K562 (cell line): ENCODE measurements around the gene KMT2D. TPM values are rescaled to one million over a fixed set of nuclear protein-coding genes. Genes with fewer than 3 reads are reported as not detected.
A peak's percentile ranks its signal among the peaks of the same experiment; 100 is the strongest.

Experiments used
- DACH1 ChIP-seq: fragments of 450-650 bp; IDR thresholded peaks from 2 replicates; pipeline ENCODE4 v1.6.1; 2018; ENCODE audit not compliant: partially characterized antibody
- ELF1 ChIP-seq: fragments of 200-800 bp; sonication (Bioruptor generic); IDR thresholded peaks from 2 replicates; pipeline ENCODE4 v1.6.1; 2016; ENCODE audit warnings: missing genetic modification characterization, missing compliant biosample characterization
- MCM2 ChIP-seq: fragments of 450-650 bp; IDR thresholded peaks from 2 replicates; pipeline ENCODE4 v1.6.1; 2017; ENCODE audit warnings: low read depth, mild to moderate bottlenecking
- MCM5 ChIP-seq: fragments of 450-650 bp; IDR thresholded peaks from 2 replicates; pipeline ENCODE4 v1.6.1; 2016; ENCODE audit warnings: low read depth
- MYC ChIP-seq, 2 experiments: fragments of 250-450 bp in 1 of 2; sonication (Bioruptor Pico) in 1 of 2; IDR thresholded peaks; 2 replicates each; pipeline versions ENCODE4 v1.5.1 to v1.6.1; 2012 to 2021; ENCODE audit warnings: low read depth in 2 of 2, borderline replicate concordance in 1 of 2, improper control_type of control experiment in 1 of 2, low read length in 1 of 2, mild to moderate bottlenecking in 1 of 2, moderate library complexity in 1 of 2
- NBN ChIP-seq: fragments of 450-650 bp; IDR thresholded peaks from 2 replicates; pipeline ENCODE4 v1.6.1; 2016; ENCODE audit warnings: low read depth, mild to moderate bottlenecking
- NELFE ChIP-seq: IDR thresholded peaks from 2 replicates; pipeline ENCODE4 v1.6.1; 2011; ENCODE audit warnings: mild to moderate bottlenecking; ENCODE audit not compliant: insufficient read depth, insufficient read length
- NEUROD1 ChIP-seq: fragments of 150-350 bp; IDR thresholded peaks from 2 replicates; pipeline ENCODE4 v1.6.1; 2014; ENCODE audit warnings: borderline replicate concordance, low read length, low read depth; ENCODE audit not compliant: partially characterized antibody
- SIN3A ChIP-seq, 2 experiments: fragments of 150-350 bp in 1 of 2; IDR thresholded peaks; 2 replicates each; pipeline ENCODE4 v1.6.1; 2011 to 2016; ENCODE audit warnings: borderline replicate concordance in 2 of 2, low read depth in 2 of 2, low read length in 2 of 2, mild to moderate bottlenecking in 2 of 2, moderate library complexity in 2 of 2; ENCODE audit not compliant: control insufficient read depth in 1 of 2
- SMAD4 ChIP-seq: fragments of 250-450 bp; sonication (Bioruptor Pico); conservative IDR thresholded peaks from 2 replicates; pipeline ENCODE4 v1.8.0; 2021; ENCODE audit warnings: inconsistent platforms, mild to moderate bottlenecking, moderate library complexity
- SREBF1 ChIP-seq: fragments of 150-350 bp; IDR thresholded peaks from 2 replicates; pipeline ENCODE4 v1.6.1; 2014; ENCODE audit warnings: antibody characterized with exemption, low read depth, low read length, borderline replicate concordance
- TBL1XR1 ChIP-seq, 2 experiments: IDR thresholded peaks; 2 replicates each; pipeline ENCODE4 v1.6.1; 2012; ENCODE audit warnings: improper control_type of control experiment in 2 of 2, low read length in 2 of 2, mild to moderate bottlenecking in 1 of 2
- XRCC4 ChIP-seq: IDR thresholded peaks from one replicate; pipeline ENCODE4 v1.6.1; 2011; ENCODE audit not compliant: insufficient read depth, insufficient read length; ENCODE audit errors: extremely low read depth
- ZNF134 ChIP-seq: fragments of 250-450 bp; sonication (Bioruptor Pico); conservative IDR thresholded peaks from 2 replicates; pipeline ENCODE4 v1.4.0; 2020
- ZNF23 ChIP-seq: fragments of 250-450 bp; sonication (Bioruptor Pico); IDR thresholded peaks from 2 replicates; pipeline ENCODE4 v1.4.0; 2020; ENCODE audit warnings: mild to moderate bottlenecking
- ZNF444 ChIP-seq: fragments of 250-450 bp; sonication (Bioruptor Pico); IDR thresholded peaks from 2 replicates; pipeline ENCODE4 v1.4.0; 2020; ENCODE audit warnings: mild to moderate bottlenecking, moderate library complexity
- polyA plus RNA-seq, 8 experiments: library from polyadenylated mRNA; depleted of rRNA in 4 of 8; stranded (reverse) in 5 of 8; unstranded in 3 of 8; fragments of >200 nt; fragmentation: Nextera tagmentation in 2 of 8; fragmentation: Illumina TruSeq in 1 of 8; extraction: Ambion mirVana in 2 of 8; extraction: Trizol in 1 of 8; gene quantifications; 2 replicates each; pipeline versions ENCODE4 v1.2.1 to v1.2.3, GENCODE V29; 2011 to 2014; ENCODE audit warnings: inconsistent platforms in 1 of 8, missing spikeins in 1 of 8
- total RNA-seq, 7 experiments: library from RNA; depleted of rRNA in 6 of 7; stranded (reverse); fragments of >200 nt in 6 of 7; fragmentation: Illumina TruSeq in 2 of 7; extraction: Trizol in 2 of 7; gene quantifications; 2 replicates each; pipeline versions ENCODE4 v1.2.1 to v1.2.3, GENCODE V29; 2011 to 2021; ENCODE audit warnings: low replicate concordance in 1 of 7
- TF ChIP-seq, protein P1 (sequence below): fragments of 150-350 bp; conservative IDR thresholded peaks from 2 replicates; pipeline ENCODE4 v1.6.1; 2014; ENCODE audit warnings: low read length
- TF ChIP-seq, protein P2 (sequence below): sonication (generic); formaldehyde crosslinking; IDR thresholded peaks from 2 replicates; pipeline ENCODE4 v1.8.0; 2022; ENCODE audit warnings: mild to moderate bottlenecking, missing genetic modification reagents
- TF ChIP-seq, protein P3 (sequence below): fragments of 450-650 bp; IDR thresholded peaks from 2 replicates; pipeline ENCODE4 v1.6.1; 2016; ENCODE audit warnings: borderline replicate concordance
- TF ChIP-seq, protein P4 (sequence below): fragments of 250-450 bp; sonication (Bioruptor Pico); IDR thresholded peaks from 2 replicates; pipeline ENCODE4 v1.8.0; 2021; ENCODE audit warnings: moderate library complexity, mild to moderate bottlenecking, inconsistent platforms

The KMT2D gene
- total and polyA plus RNA-seq, 9 of the 15 experiments (the other 6 are each of a cell fraction or from before 2014, with no cell fraction given) = 0.22 to 93.7 (median 13.7) TPM

DNA sequence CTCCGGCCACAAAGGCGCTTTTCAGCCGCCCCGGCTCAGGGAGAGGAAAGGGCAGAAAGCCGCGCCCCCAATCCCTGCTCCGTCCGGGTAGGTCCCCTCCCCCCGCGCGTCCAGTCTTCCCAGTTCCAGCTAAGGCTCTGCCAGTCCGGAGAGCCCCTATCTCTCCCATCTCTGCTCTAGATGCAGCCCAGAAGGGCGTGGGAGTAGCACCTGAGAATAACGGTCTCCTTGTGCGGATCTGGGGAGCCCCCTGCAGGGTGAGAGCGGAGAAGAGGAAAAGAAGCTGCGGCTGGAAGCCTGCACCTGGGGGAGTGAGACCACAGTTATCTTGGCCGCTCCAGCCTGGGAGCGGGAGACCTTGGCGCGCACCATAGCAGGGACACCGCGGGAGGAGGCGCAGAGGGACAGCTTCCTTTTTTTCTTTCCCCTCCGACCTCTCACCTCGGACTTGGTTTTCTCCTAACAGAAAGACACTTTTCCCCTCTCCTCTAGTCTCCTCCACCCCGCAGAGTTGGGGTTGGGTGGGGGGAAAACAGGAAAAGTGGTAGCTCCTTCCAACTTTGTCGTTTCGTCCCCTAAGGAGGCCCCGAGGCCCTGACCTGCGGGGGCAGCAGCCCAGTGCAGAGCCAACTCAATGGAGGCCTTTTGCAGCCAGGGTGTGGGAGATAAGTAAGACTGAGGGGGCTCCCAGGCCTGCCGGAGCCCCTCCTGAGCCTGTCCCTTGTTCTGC, 31.7 kb upstream of the KMT2D start (continued):
- TF ChIP-seq, protein P1, sequence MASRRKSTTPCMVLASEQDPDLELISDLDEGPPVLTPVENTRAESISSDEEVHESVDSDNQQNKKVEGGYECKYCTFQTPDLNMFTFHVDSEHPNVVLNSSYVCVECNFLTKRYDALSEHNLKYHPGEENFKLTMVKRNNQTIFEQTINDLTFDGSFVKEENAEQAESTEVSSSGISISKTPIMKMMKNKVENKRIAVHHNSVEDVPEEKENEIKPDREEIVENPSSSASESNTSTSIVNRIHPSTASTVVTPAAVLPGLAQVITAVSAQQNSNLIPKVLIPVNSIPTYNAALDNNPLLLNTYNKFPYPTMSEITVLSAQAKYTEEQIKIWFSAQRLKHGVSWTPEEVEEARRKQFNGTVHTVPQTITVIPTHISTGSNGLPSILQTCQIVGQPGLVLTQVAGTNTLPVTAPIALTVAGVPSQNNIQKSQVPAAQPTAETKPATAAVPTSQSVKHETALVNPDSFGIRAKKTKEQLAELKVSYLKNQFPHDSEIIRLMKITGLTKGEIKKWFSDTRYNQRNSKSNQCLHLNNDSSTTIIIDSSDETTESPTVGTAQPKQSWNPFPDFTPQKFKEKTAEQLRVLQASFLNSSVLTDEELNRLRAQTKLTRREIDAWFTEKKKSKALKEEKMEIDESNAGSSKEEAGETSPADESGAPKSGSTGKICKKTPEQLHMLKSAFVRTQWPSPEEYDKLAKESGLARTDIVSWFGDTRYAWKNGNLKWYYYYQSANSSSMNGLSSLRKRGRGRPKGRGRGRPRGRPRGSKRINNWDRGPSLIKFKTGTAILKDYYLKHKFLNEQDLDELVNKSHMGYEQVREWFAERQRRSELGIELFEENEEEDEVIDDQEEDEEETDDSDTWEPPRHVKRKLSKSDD = peak; percentile 84; the same call in 1 of the 2 replicates
- TF ChIP-seq MCM5 (no peak), MCM2 (no peak), SIN3A (IDR thresholded peaks at IDR 0.05; ENCODE audit: borderline replicate concordance in 2 of 2, control insufficient read depth in 1 of 2, low read depth in 2 of 2, low read length in 2 of 2) (no peak), ELF1 (tag) (no peak), MYC (IDR thresholded peaks at IDR 0.05; ENCODE audit: low read depth, low read length) (peak; percentile 86), MYC (CRISPR knock-in tag; IDR thresholded peaks at IDR 0.05; ENCODE audit: borderline replicate concordance, low read depth) (no peak), ZNF444 (CRISPR knock-in tag) (peak; percentile 10; the same call in 1 of the 2 replicates), NEUROD1 (peak; percentile 87), NBN (peak; percentile 99), XRCC4 (no peak), ZNF23 (CRISPR knock-in tag) (no peak), DACH1 (peak; percentile 42), SMAD4 (peak; percentile 95), NELFE (no peak), SREBF1 (no peak), ZNF134 (CRISPR knock-in tag) (no peak), TBL1XR1 (IDR thresholded peaks at IDR 0.05; ENCODE audit: low read length in 2 of 2) (peak; percentile 78 to 81; a peak in 3 of 4 replicates)
- TF ChIP-seq, protein P2, sequence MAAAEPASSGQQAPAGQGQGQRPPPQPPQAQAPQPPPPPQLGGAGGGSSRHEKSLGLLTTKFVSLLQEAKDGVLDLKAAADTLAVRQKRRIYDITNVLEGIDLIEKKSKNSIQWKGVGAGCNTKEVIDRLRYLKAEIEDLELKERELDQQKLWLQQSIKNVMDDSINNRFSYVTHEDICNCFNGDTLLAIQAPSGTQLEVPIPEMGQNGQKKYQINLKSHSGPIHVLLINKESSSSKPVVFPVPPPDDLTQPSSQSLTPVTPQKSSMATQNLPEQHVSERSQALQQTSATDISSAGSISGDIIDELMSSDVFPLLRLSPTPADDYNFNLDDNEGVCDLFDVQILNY (CRISPR knock-in tag) = 0 out of 2 replicates have a peak, but pooled peaks have one; percentile 68
- TF ChIP-seq, protein P3, sequence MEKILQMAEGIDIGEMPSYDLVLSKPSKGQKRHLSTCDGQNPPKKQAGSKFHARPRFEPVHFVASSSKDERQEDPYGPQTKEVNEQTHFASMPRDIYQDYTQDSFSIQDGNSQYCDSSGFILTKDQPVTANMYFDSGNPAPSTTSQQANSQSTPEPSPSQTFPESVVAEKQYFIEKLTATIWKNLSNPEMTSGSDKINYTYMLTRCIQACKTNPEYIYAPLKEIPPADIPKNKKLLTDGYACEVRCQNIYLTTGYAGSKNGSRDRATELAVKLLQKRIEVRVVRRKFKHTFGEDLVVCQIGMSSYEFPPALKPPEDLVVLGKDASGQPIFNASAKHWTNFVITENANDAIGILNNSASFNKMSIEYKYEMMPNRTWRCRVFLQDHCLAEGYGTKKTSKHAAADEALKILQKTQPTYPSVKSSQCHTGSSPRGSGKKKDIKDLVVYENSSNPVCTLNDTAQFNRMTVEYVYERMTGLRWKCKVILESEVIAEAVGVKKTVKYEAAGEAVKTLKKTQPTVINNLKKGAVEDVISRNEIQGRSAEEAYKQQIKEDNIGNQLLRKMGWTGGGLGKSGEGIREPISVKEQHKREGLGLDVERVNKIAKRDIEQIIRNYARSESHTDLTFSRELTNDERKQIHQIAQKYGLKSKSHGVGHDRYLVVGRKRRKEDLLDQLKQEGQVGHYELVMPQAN = 0 out of 2 replicates have a peak, but pooled peaks have one; percentile 19
- TF ChIP-seq, protein P4, sequence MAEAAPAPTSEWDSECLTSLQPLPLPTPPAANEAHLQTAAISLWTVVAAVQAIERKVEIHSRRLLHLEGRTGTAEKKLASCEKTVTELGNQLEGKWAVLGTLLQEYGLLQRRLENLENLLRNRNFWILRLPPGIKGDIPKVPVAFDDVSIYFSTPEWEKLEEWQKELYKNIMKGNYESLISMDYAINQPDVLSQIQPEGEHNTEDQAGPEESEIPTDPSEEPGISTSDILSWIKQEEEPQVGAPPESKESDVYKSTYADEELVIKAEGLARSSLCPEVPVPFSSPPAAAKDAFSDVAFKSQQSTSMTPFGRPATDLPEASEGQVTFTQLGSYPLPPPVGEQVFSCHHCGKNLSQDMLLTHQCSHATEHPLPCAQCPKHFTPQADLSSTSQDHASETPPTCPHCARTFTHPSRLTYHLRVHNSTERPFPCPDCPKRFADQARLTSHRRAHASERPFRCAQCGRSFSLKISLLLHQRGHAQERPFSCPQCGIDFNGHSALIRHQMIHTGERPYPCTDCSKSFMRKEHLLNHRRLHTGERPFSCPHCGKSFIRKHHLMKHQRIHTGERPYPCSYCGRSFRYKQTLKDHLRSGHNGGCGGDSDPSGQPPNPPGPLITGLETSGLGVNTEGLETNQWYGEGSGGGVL = no peak
